Epithelial cell of esophagus (primary cell): ENCODE data around the gene RAB40B.
A peak's percentile ranks its signal among the peaks of the same experiment; 100 is the strongest.

ENCODE experiments used
- DNase-seq: peaks from one replicate; pipeline ENCODE4 v3.0.0; 2010; ENCODE audit warnings: low read depth
- H3K4me3 ChIP-seq: 2 replicates; pipeline ENCODE4 v1.5.1; 2011; ENCODE audit warnings: mild to moderate bottlenecking, low read length, control low read depth
- CTCF ChIP-seq: IDR thresholded peaks from 2 replicates; pipeline ENCODE4 v1.5.1; 2011; ENCODE audit warnings: low read depth, mild to moderate bottlenecking, low read length, control low read depth, inconsistent platforms; ENCODE audit not compliant: insufficient read depth; ENCODE audit errors: missing control alignments

The RAB40B gene

GRCh38 chr17:82645516-82645915, 53.0 kb downstream of the RAB40B start:
- DNase-seq: peak; percentile 40
- no peak for TF ChIP-seq CTCF
- H3K4me3 ChIP-seq: no peak overlapping the region

GRCh38 chr17:82644148-82644547, 54.4 kb downstream of the RAB40B start:
- H3K4me3 ChIP-seq: no peak overlapping the region
- no peak for DNase-seq
- no peak for TF ChIP-seq CTCF

GRCh38 chr17:82642022-82642421, 56.5 kb downstream of the RAB40B start:
- H3K4me3 ChIP-seq: no peak overlapping the region
- TF ChIP-seq CTCF: no peak
- no peak for DNase-seq

GRCh38 chr17:82640036-82640435, 58.5 kb downstream of the RAB40B start:
- TF ChIP-seq CTCF: no peak
- H3K4me3 ChIP-seq: no peak overlapping the region
- DNase-seq: no peak

- no peak overlapping the region for H3K4me3 ChIP-seq
- TF ChIP-seq CTCF: no peak
- no peak for DNase-seq
These were observed 58.9 kb downstream of the RAB40B start for GRCh38 chr17:82639628-82640027.

GRCh38 chr17:82638183-82638773, 60.2 kb downstream of the RAB40B start:
- TF ChIP-seq CTCF: no peak
- DNase-seq: no peak
- no peak overlapping the region for H3K4me3 ChIP-seq

- no peak overlapping the region for H3K4me3 ChIP-seq
- peak; percentile 75 for DNase-seq
- TF ChIP-seq CTCF: no peak
These were observed 61.6 kb downstream of the RAB40B start for GRCh38 chr17:82636626-82637598.
